HepG2 (cell line): ENCODE data around the gene STX4. TPM values are rescaled to one million over a fixed set of nuclear protein-coding genes. Genes with fewer than 3 reads are reported as not detected.

Source experiments
- ARHGAP35 ChIP-seq: sonication (generic); formaldehyde crosslinking; IDR thresholded peaks from 2 replicates; pipeline ENCODE4 v1.9.0; 2022; ENCODE audit warnings: mild to moderate bottlenecking, inconsistent platforms, moderate library complexity, missing genetic modification reagents, borderline replicate concordance
- HDAC2 ChIP-seq: sonication (generic); formaldehyde crosslinking; IDR thresholded peaks from 2 replicates; pipeline ENCODE4 v1.4.0; 2020; ENCODE audit warnings: missing genetic modification reagents
- IRF2 ChIP-seq: IDR thresholded peaks from 2 replicates; pipeline ENCODE4 v1.6.1; 2018; ENCODE audit warnings: missing genetic modification reagents, missing compliant biosample characterization
- MIER2 ChIP-seq: IDR thresholded peaks from 2 replicates; pipeline ENCODE4 v1.6.1; 2016; ENCODE audit warnings: missing biosample characterization, missing genetic modification reagents
- RFX1 ChIP-seq: fragments of 450-650 bp; IDR thresholded peaks from 2 replicates; pipeline ENCODE4 v1.6.1; 2017
- SMC3 ChIP-seq: IDR thresholded peaks from 2 replicates; pipeline ENCODE4 v1.6.1; 2011; ENCODE audit warnings: low read length, improper control_type of control experiment
- STAT5B ChIP-seq: sonication (generic); formaldehyde crosslinking; IDR thresholded peaks from 2 replicates; pipeline ENCODE4 v1.4.0; 2020; ENCODE audit warnings: missing genetic modification reagents
- YEATS4 ChIP-seq: sonication (generic); formaldehyde crosslinking; IDR thresholded peaks from 2 replicates; pipeline ENCODE4 v1.4.0; 2020; ENCODE audit warnings: missing genetic modification reagents, borderline replicate concordance
- ZBTB21 ChIP-seq: sonication (generic); formaldehyde crosslinking; IDR thresholded peaks from 2 replicates; pipeline ENCODE4 v1.4.0; 2020; ENCODE audit warnings: missing genetic modification reagents
- ZNF138 ChIP-seq: sonication (generic); formaldehyde crosslinking; IDR thresholded peaks from 2 replicates; pipeline ENCODE4 v1.5.0; 2020; ENCODE audit warnings: mild to moderate bottlenecking, low read depth, missing genetic modification reagents
- ZNF3 ChIP-seq: IDR thresholded peaks from 2 replicates; pipeline ENCODE4 v1.7.0; 2017; ENCODE audit warnings: inconsistent platforms
- ZNF556 ChIP-seq: sonication (generic); formaldehyde crosslinking; IDR thresholded peaks from 2 replicates; pipeline ENCODE4 v1.4.0; 2020; ENCODE audit warnings: mild to moderate bottlenecking, missing genetic modification reagents, borderline replicate concordance
- ZNF564 ChIP-seq: sonication (generic); formaldehyde crosslinking; IDR thresholded peaks from 2 replicates; pipeline ENCODE4 v1.8.1; 2023; ENCODE audit warnings: mild to moderate bottlenecking, missing genetic modification reagents
- ZNF749 ChIP-seq: sonication (generic); formaldehyde crosslinking; IDR thresholded peaks from 2 replicates; pipeline ENCODE4 v1.8.0; 2022; ENCODE audit warnings: mild to moderate bottlenecking, missing genetic modification reagents, moderate library complexity, borderline replicate concordance
- ZNF761 ChIP-seq: sonication (generic); formaldehyde crosslinking; conservative IDR thresholded peaks from 2 replicates; pipeline ENCODE4 v1.4.0; 2020; ENCODE audit warnings: mild to moderate bottlenecking, missing genetic modification reagents
- polyA plus RNA-seq, 8 experiments: library from polyadenylated mRNA; depleted of rRNA in 3 of 8; stranded (reverse) in 7 of 8; unstranded in 1 of 8; fragments of >200 nt; fragmentation: Illumina TruSeq in 4 of 8; extraction: Trizol in 4 of 8; gene quantifications; 2 replicates each; pipeline versions ENCODE4 v1.2.1 to v1.2.3, GENCODE V29; 2011 to 2016; ENCODE audit warnings: low read depth in 4 of 8, missing spikeins in 1 of 8, mixed read lengths in 1 of 8; ENCODE audit not compliant: insufficient read depth in 1 of 8
- total RNA-seq, 5 experiments: library from RNA; depleted of rRNA; stranded (reverse); fragments of >200 nt; fragmentation: Illumina TruSeq; extraction: Trizol; gene quantifications; 2 replicates each; pipeline ENCODE4 v1.2.3, GENCODE V29; 2016; ENCODE audit warnings: low read depth in 1 of 5
- TF ChIP-seq, protein P1 (sequence below): sonication (generic); formaldehyde crosslinking; IDR thresholded peaks from 2 replicates; pipeline ENCODE4 v1.8.0; 2022; ENCODE audit warnings: missing genetic modification reagents, mild to moderate bottlenecking, inconsistent platforms, borderline replicate concordance
- TF ChIP-seq, protein P2 (sequence below): sonication (generic); formaldehyde crosslinking; IDR thresholded peaks from 2 replicates; pipeline ENCODE4 v1.4.0; 2020; ENCODE audit warnings: missing genetic modification reagents; ENCODE audit errors: not compliant biosample characterization
- TF ChIP-seq, protein P3 (sequence below): sonication (generic); formaldehyde crosslinking; IDR thresholded peaks from 2 replicates; pipeline ENCODE4 v1.8.1; 2022; ENCODE audit warnings: low read depth, mild to moderate bottlenecking, missing genetic modification reagents
- TF ChIP-seq, protein P4 (sequence below): sonication (generic); formaldehyde crosslinking; IDR thresholded peaks from 2 replicates; pipeline ENCODE4 v1.8.0; 2022; ENCODE audit warnings: mild to moderate bottlenecking, missing genetic modification reagents, moderate library complexity
- TF ChIP-seq, protein P5 (sequence below): sonication (generic); formaldehyde crosslinking; IDR thresholded peaks from 2 replicates; pipeline ENCODE4 v1.9.0; 2021; ENCODE audit warnings: missing genetic modification reagents, mild to moderate bottlenecking, borderline replicate concordance

Gene STX4
- total and polyA plus RNA-seq, 2 of the 13 experiments (the other 11 are each of a cell fraction or from before 2014, with no cell fraction given): 29.2 to 34.6 TPM

DNA sequence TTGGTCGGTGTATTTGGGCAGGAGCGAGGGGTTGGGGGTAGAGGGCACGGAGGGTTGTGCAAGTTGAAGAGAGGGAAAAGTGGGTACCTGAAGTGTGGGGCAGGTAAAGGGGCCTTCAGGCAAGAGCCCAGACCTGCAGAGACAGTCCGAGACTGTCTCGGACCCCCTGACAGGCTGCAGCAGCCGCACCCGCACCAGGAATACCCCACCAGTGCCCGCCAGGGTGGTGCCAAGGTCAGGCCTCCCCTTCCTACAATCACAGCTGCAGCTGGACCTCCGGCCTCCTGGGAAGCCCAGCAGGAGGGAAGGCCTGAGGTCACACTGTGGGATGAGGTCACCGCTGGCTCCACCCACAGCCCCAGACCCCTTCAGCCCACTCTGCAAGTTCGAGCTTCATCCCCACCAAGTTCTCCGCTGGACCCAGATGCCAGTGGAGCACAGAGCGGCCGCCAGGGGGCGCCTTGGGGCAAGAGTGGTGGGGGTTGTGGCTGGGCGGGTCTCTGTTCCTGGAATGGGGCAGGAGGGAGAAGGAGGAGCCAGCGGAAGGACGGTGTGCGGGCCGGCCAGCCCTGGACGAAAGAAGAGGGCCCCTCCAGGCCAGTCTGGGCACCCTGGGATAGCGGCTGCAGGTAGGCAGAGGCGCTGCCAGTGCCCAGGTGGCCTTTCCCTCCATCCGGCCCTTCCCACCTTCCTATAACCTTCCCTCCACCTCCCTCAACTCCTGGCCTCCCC is 48.5 kb upstream of the STX4 start, which contains the start of gene HSD3B7 (continued):
- TF ChIP-seq ZBTB21 (CRISPR knock-in tag): no peak
- TF ChIP-seq, protein P1, sequence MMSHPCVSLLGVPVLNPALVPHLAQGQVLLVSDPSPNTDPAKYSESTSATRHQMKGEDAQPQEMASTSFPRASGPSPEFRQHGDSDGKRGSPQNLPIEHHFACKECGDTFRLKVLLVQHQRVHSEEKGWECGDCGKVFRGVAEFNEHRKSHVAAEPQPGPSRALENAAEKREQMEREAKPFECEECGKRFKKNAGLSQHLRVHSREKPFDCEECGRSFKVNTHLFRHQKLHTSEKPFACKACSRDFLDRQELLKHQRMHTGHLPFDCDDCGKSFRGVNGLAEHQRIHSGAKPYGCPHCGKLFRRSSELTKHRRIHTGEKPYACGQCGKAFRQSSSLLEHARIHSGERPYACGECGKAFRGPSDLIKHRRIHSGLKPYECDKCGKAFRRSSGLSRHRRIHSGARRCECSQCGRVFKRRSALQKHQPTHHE (CRISPR knock-in tag): peak; percentile 42; the same call in 1 of the 2 replicates
- peak; percentile 60; the same call in 1 of the 2 replicates for TF ChIP-seq STAT5B (CRISPR knock-in tag)
- TF ChIP-seq, protein P2, sequence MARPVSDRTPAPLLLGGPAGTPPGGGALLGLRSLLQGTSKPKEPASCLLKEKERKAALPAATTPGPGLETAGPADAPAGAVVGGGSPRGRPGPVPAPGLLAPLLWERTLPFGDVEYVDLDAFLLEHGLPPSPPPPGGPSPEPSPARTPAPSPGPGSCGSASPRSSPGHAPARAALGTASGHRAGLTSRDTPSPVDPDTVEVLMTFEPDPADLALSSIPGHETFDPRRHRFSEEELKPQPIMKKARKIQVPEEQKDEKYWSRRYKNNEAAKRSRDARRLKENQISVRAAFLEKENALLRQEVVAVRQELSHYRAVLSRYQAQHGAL (CRISPR knock-in tag): peak; percentile 39
- TF ChIP-seq SMC3: peak; percentile 84
- 0 out of 2 replicates have a peak, but pooled peaks have one; percentile 16 for TF ChIP-seq ZNF749
- no peak; the same call in 1 of the 2 replicates for TF ChIP-seq YEATS4
- no peak for TF ChIP-seq ZNF761 (CRISPR knock-in tag)
- TF ChIP-seq ZNF138 (CRISPR knock-in tag): 0 out of 2 replicates have a peak, but pooled peaks have one; percentile 6
- no peak for TF ChIP-seq ZNF3
- peak; percentile 66 for TF ChIP-seq MIER2 (CRISPR knock-in tag)
- no peak; the same call in none of the 2 replicates for TF ChIP-seq HDAC2 (CRISPR knock-in tag)
- TF ChIP-seq ZNF556 (CRISPR knock-in tag): no peak
- TF ChIP-seq, protein P3, sequence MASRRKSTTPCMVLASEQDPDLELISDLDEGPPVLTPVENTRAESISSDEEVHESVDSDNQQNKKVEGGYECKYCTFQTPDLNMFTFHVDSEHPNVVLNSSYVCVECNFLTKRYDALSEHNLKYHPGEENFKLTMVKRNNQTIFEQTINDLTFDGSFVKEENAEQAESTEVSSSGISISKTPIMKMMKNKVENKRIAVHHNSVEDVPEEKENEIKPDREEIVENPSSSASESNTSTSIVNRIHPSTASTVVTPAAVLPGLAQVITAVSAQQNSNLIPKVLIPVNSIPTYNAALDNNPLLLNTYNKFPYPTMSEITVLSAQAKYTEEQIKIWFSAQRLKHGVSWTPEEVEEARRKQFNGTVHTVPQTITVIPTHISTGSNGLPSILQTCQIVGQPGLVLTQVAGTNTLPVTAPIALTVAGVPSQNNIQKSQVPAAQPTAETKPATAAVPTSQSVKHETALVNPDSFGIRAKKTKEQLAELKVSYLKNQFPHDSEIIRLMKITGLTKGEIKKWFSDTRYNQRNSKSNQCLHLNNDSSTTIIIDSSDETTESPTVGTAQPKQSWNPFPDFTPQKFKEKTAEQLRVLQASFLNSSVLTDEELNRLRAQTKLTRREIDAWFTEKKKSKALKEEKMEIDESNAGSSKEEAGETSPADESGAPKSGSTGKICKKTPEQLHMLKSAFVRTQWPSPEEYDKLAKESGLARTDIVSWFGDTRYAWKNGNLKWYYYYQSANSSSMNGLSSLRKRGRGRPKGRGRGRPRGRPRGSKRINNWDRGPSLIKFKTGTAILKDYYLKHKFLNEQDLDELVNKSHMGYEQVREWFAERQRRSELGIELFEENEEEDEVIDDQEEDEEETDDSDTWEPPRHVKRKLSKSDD: no peak
- TF ChIP-seq IRF2: peak; percentile 58; the same call in 1 of the 2 replicates
- TF ChIP-seq ARHGAP35 (CRISPR knock-in tag): 0 out of 2 replicates have a peak, but pooled peaks have one; percentile 19
- TF ChIP-seq ZNF564 (CRISPR knock-in tag): no peak; the same call in 1 of the 2 replicates
- TF ChIP-seq, protein P4, sequence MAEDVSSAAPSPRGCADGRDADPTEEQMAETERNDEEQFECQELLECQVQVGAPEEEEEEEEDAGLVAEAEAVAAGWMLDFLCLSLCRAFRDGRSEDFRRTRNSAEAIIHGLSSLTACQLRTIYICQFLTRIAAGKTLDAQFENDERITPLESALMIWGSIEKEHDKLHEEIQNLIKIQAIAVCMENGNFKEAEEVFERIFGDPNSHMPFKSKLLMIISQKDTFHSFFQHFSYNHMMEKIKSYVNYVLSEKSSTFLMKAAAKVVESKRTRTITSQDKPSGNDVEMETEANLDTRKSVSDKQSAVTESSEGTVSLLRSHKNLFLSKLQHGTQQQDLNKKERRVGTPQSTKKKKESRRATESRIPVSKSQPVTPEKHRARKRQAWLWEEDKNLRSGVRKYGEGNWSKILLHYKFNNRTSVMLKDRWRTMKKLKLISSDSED (CRISPR knock-in tag): no peak
- TF ChIP-seq RFX1: no peak
- TF ChIP-seq, protein P5, sequence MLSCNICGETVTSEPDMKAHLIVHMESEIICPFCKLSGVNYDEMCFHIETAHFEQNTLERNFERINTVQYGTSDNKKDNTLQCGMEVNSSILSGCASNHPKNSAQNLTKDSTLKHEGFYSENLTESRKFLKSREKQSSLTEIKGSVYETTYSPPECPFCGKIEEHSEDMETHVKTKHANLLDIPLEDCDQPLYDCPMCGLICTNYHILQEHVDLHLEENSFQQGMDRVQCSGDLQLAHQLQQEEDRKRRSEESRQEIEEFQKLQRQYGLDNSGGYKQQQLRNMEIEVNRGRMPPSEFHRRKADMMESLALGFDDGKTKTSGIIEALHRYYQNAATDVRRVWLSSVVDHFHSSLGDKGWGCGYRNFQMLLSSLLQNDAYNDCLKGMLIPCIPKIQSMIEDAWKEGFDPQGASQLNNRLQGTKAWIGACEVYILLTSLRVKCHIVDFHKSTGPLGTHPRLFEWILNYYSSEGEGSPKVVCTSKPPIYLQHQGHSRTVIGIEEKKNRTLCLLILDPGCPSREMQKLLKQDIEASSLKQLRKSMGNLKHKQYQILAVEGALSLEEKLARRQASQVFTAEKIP (CRISPR knock-in tag): no peak
